ENCODE measurements around the gene AGBL5.
A peak's percentile ranks its signal among the peaks of the same experiment; 100 is the strongest.

The AGBL5 gene

GRCh38 chr2:27082773-27083409, 31.4 kb downstream of the AGBL5 start:
- Mint-ChIP-seq H3K9me3 (no peaks in the 10 kb centered on the region), H3K27ac (no peak overlapping the region), H3K4me1 (peaks cover 14% of the 10 kb centered on the region), H3K36me3 (no peaks in the 10 kb centered on the region), H3K27me3 (peaks cover under 1% of the 10 kb centered on the region), H3K4me3 (no peak overlapping the region)
- DNase-seq (ENCODE audit: low spot score in 2 of 2): no peak
- no peak for ATAC-seq (ENCODE audit: low read depth)

GRCh38 chr2:27083410-27084296, 32.2 kb downstream of the AGBL5 start:
- no peak overlapping the region for H3K27ac Mint-ChIP-seq
- H3K36me3 Mint-ChIP-seq: no peaks in the 10 kb centered on the region
- no peaks in the 10 kb centered on the region for H3K9me3 Mint-ChIP-seq
- no peak for DNase-seq (ENCODE audit: low spot score in 2 of 2)
- H3K4me1 Mint-ChIP-seq: peaks cover 13% of the 10 kb centered on the region
- no peak for ATAC-seq (ENCODE audit: low read depth)
- no peaks in the 10 kb centered on the region for H3K27me3 Mint-ChIP-seq
- no peak overlapping the region for H3K4me3 Mint-ChIP-seq

- H3K4me1 Mint-ChIP-seq: peaks cover 13% of the 10 kb centered on the region
- H3K27ac Mint-ChIP-seq: no peak overlapping the region
- H3K36me3 Mint-ChIP-seq: no peaks in the 10 kb centered on the region
- ATAC-seq (ENCODE audit: low read depth) (no peak), DNase-seq (ENCODE audit: low spot score in 2 of 2) (no peak)
- H3K4me3 Mint-ChIP-seq: no peak overlapping the region
- no peaks in the 10 kb centered on the region for H3K9me3 Mint-ChIP-seq
- H3K27me3 Mint-ChIP-seq: no peaks in the 10 kb centered on the region
Observed at GRCh38 chr2:27084297-27085061, 33.0 kb downstream of the AGBL5 start.

- ATAC-seq (ENCODE audit: low read depth): no peak
- no peak overlapping the region for H3K27ac Mint-ChIP-seq
- H3K27me3 Mint-ChIP-seq: no peaks in the 10 kb centered on the region
- DNase-seq (ENCODE audit: low spot score in 2 of 2): no peak
- peaks cover 12% of the 10 kb centered on the region for H3K4me1 Mint-ChIP-seq
- no peaks in the 10 kb centered on the region for H3K9me3 Mint-ChIP-seq
- H3K36me3 Mint-ChIP-seq: no peaks in the 10 kb centered on the region
- H3K4me3 Mint-ChIP-seq: peak overlapping the region; percentile 92
Observed at GRCh38 chr2:27085062-27085672, 33.7 kb downstream of the AGBL5 start.

- no peak for ATAC-seq (ENCODE audit: low read depth)
- DNase-seq (ENCODE audit: low spot score in 2 of 2): no peak
- no peaks in the 10 kb centered on the region for H3K36me3 Mint-ChIP-seq
Observed at GRCh38 chr2:27085673-27086089, 34.2 kb downstream of the AGBL5 start.

GRCh38 chr2:27086090-27086723, 34.7 kb downstream of the AGBL5 start:
- ATAC-seq (ENCODE audit: low read depth): peak; percentile 93
- peak overlapping the region; percentile 92 for H3K4me3 Mint-ChIP-seq
- peaks cover 5% of the 10 kb centered on the region for H3K4me1 Mint-ChIP-seq
- H3K27me3 Mint-ChIP-seq: no peaks in the 10 kb centered on the region
- H3K9me3 Mint-ChIP-seq: no peaks in the 10 kb centered on the region
- peak; percentile 100 for DNase-seq (ENCODE audit: low spot score in 2 of 2)
- no peaks in the 10 kb centered on the region for H3K36me3 Mint-ChIP-seq
- H3K27ac Mint-ChIP-seq: peak overlapping the region; percentile 75

More at GRCh38 chr2:27085673-27086089, 34.2 kb downstream of the AGBL5 start:
- Mint-ChIP-seq H3K9me3 (no peaks in the 10 kb centered on the region), H3K27ac (peak overlapping the region; percentile 75), H3K4me1 (peaks cover 11% of the 10 kb centered on the region), H3K4me3 (peak overlapping the region; percentile 92), H3K27me3 (no peaks in the 10 kb centered on the region)

- Mint-ChIP-seq H3K27me3 (no peaks in the 10 kb centered on the region), H3K27ac (peak within 1 kb of the TSS; percentile 75), H3K9me3 (no peaks in the 10 kb centered on the region), H3K4me1 (no peaks in the 10 kb centered on the region), H3K4me3 (peak within 1 kb of the TSS; percentile 92), H3K36me3 (no peaks in the 10 kb centered on the region)
- ATAC-seq (ENCODE audit: low read depth) (no peak), DNase-seq (ENCODE audit: low spot score in 2 of 2) (no peak)
Observed at GRCh38 chr2:27086724-27087593, 35.5 kb downstream of the AGBL5 start, which contains the start of gene KHK. Gene KHK (plus strand): TSS chr2:27086772. CDS start chr2:27087260, 488 bp downstream.

GRCh38 chr2:27087823-27088410, 36.4 kb downstream of the AGBL5 start:
- H3K27ac Mint-ChIP-seq: no peak overlapping the region
- H3K4me1 Mint-ChIP-seq: no peaks in the 10 kb centered on the region
- DNase-seq (ENCODE audit: low spot score in 2 of 2) (no peak), ATAC-seq (ENCODE audit: low read depth) (no peak)
- H3K36me3 Mint-ChIP-seq: no peaks in the 10 kb centered on the region
- H3K27me3 Mint-ChIP-seq: no peaks in the 10 kb centered on the region
- peak overlapping the region; percentile 92 for H3K4me3 Mint-ChIP-seq
- no peaks in the 10 kb centered on the region for H3K9me3 Mint-ChIP-seq

- no peak overlapping the region for H3K27ac Mint-ChIP-seq
- no peaks in the 10 kb centered on the region for H3K36me3 Mint-ChIP-seq
- no peak overlapping the region for H3K4me3 Mint-ChIP-seq
- no peaks in the 10 kb centered on the region for H3K9me3 Mint-ChIP-seq
- no peaks in the 10 kb centered on the region for H3K27me3 Mint-ChIP-seq
- no peaks in the 10 kb centered on the region for H3K4me1 Mint-ChIP-seq
- DNase-seq (ENCODE audit: low spot score in 2 of 2) (no peak), ATAC-seq (ENCODE audit: low read depth) (no peak)
Observed at GRCh38 chr2:27088634-27089033, 37.2 kb downstream of the AGBL5 start.

- H3K9me3 Mint-ChIP-seq: no peaks in the 10 kb centered on the region
- H3K4me1 Mint-ChIP-seq: no peaks in the 10 kb centered on the region
- DNase-seq (ENCODE audit: low spot score in 2 of 2) (no peak), ATAC-seq (ENCODE audit: low read depth) (no peak)
- no peak overlapping the region for H3K27ac Mint-ChIP-seq
- H3K27me3 Mint-ChIP-seq: no peaks in the 10 kb centered on the region
- H3K36me3 Mint-ChIP-seq: no peaks in the 10 kb centered on the region
- no peak overlapping the region for H3K4me3 Mint-ChIP-seq
Observed at GRCh38 chr2:27089111-27089954, 37.9 kb downstream of the AGBL5 start.

- Mint-ChIP-seq H3K27ac (no peak overlapping the region), H3K4me3 (no peak overlapping the region), H3K36me3 (no peaks in the 10 kb centered on the region), H3K27me3 (no peaks in the 10 kb centered on the region), H3K9me3 (no peaks in the 10 kb centered on the region), H3K4me1 (peaks cover 5% of the 10 kb centered on the region)
- ATAC-seq (ENCODE audit: low read depth) (no peak), DNase-seq (ENCODE audit: low spot score in 2 of 2) (no peak)
Observed at GRCh38 chr2:27091746-27092695, 40.6 kb downstream of the AGBL5 start.
